Effector memory CD8-positive, alpha-beta T cell (primary cell): ENCODE measurements around the gene COX15.

Source experiments
- ATAC-seq: fragments of 150-1000 bp; cut with Tn5 transposase; replicated peaks from 2 replicates; pipeline ENCODE4 v1.10.0; 2021; ENCODE audit warnings: mild to moderate bottlenecking, moderate library complexity
- DNase-seq, 3 experiments: peaks; one replicate each; pipeline ENCODE4 v3.0.0; 2021
- H3K27ac Mint-ChIP-seq, 2 donors: one replicate each; pipeline ENCODE4 v1.8.0; 2022; ENCODE audit warnings: mild to moderate bottlenecking in 2 of 2, mixed read lengths in 2 of 2, moderate library complexity in 2 of 2
- H3K27me3 Mint-ChIP-seq, 2 donors: one replicate each; pipeline ENCODE4 v1.8.0; 2022; ENCODE audit warnings: mixed read lengths in 2 of 2
- H3K36me3 Mint-ChIP-seq: one replicate; pipeline ENCODE4 v1.8.0; 2022; ENCODE audit warnings: mild to moderate bottlenecking, moderate library complexity, mixed read lengths; ENCODE audit not compliant: insufficient read depth
- H3K4me1 Mint-ChIP-seq, 2 donors: one replicate each; pipeline ENCODE4 v1.8.0; 2022; ENCODE audit warnings: low read depth in 2 of 2, mixed read lengths in 2 of 2
- H3K4me3 Mint-ChIP-seq, 2 donors: one replicate each; pipeline ENCODE4 v1.8.0; 2022; ENCODE audit warnings: mild to moderate bottlenecking in 2 of 2, mixed read lengths in 2 of 2, moderate library complexity in 2 of 2
- H3K9me3 Mint-ChIP-seq, 2 donors: one replicate each; pipeline ENCODE4 v1.8.0; 2022; ENCODE audit warnings: mixed read lengths in 2 of 2

Gene COX15

DNA sequence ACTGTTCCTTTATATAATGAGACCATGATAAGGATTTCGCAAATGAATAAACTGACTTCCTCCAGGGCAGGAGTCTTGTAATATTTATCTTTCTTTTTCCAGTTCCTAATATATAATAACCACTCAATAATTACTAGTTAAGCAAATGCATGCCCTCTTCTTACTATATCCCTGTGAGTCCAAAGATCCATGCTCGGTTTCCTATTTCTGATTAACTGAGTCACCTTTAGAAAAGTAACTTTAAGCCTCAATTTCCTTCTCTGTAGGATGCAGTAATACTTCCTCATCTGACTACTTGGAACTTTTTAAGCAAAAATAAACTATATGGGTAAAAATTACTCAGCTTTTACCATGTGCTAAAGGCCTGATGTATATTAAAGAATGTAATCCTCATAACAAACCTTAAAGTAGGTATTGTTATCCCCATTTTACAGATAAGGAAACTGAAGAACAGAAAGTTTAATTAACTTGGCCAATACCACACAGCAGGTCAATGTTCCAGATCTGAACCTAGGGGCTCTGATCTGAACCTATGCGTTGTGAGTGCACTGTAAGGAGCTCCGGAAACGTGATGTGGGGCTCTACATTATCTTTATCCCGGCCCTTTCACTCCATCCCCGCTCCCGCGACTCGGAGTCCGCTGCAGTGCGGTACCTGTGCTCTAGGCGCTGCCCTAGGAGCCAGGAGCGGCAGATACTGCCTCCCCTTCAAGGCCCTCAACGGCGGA is 458 bp downstream of the COX15 start:
- Mint-ChIP-seq H3K4me3 (peak overlapping the region; percentile 99 to 100), H3K27ac (peak overlapping the region; percentile 99), H3K9me3 (no peaks in the 10 kb centered on the region), H3K36me3 (peaks cover 39% of the 10 kb centered on the region), H3K27me3 (no peaks in the 10 kb centered on the region), H3K4me1 (peaks cover 18 to 39% of the 10 kb centered on the region in 2 donors)
- ATAC-seq (no peak), DNase-seq (no peak)

DNA sequence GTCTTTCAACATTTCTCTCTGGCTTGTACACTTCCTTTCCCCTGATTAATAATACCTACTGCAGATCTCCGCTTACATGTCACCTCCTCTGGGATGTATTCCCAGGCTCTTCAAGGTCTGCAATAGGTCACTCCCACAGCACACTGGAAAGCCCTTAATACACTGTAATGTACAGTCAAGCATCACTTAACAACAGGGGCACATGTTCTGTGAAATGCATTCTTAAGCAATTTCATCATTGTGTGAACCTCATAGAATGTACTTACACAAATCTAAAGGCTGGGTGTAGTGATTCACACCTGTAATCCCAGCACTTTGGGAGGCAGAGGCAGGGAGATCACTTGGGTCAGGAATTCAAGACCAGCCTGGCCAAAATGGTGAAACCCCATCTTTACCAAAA is 1.9 kb downstream of the COX15 start:
- Mint-ChIP-seq H3K36me3 (peaks cover 40% of the 10 kb centered on the region), H3K4me1 (peaks cover 18 to 28% of the 10 kb centered on the region in 2 donors), H3K9me3 (no peaks in the 10 kb centered on the region), H3K27me3 (no peaks in the 10 kb centered on the region), H3K4me3 (no peak overlapping the region), H3K27ac (no peak overlapping the region)
- ATAC-seq (no peak), DNase-seq (no peak)

DNA sequence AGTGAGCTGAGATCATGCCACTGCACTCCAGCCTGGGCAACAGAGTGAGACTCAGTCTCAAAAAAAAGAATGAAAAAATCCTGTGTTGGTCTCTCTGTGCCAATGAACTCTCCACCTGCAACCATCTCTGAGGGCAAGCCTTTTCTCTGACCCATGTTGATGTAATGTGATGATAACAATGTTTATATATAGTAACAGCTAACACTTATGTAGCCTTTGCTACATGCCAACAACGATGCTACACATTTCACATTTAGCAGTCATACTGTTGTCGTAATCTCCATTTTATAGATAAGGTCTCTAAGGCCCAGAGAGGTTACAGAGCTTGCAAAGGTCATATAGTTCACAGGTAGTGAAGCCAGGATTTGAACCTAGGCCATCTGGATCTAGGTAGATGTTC is 11.5 kb downstream of the COX15 start:
- Mint-ChIP-seq H3K27me3 (no peaks in the 10 kb centered on the region), H3K4me1 (peaks cover 0 to 3% of the 10 kb centered on the region in 2 donors), H3K4me3 (no peak overlapping the region), H3K9me3 (no peaks in the 10 kb centered on the region), H3K36me3 (peaks cover 60% of the 10 kb centered on the region), H3K27ac (no peak overlapping the region)
- DNase-seq (no peak), ATAC-seq (no peak)

DNA sequence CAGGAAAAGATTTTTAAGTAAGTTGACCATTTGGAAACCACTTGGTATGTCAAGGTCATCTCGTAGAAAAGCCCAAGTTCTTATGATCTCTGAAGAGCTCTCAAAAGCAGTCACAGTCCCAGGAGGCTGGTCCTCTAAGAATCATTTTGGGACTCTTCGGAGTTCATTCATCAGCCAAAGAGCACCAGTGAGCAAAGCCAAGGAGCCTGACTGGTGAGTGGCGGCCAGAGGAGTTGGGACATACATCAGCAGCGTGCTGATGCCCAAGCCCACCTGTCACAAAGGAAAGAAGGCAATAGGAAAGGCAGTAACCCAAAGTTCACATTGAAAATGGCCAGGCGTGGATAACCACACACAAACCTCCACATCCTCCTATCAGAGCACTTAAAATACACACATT is 17.5 kb downstream of the COX15 start:
- H3K4me3 Mint-ChIP-seq: no peak overlapping the region
- H3K9me3 Mint-ChIP-seq: no peaks in the 10 kb centered on the region

DNA sequence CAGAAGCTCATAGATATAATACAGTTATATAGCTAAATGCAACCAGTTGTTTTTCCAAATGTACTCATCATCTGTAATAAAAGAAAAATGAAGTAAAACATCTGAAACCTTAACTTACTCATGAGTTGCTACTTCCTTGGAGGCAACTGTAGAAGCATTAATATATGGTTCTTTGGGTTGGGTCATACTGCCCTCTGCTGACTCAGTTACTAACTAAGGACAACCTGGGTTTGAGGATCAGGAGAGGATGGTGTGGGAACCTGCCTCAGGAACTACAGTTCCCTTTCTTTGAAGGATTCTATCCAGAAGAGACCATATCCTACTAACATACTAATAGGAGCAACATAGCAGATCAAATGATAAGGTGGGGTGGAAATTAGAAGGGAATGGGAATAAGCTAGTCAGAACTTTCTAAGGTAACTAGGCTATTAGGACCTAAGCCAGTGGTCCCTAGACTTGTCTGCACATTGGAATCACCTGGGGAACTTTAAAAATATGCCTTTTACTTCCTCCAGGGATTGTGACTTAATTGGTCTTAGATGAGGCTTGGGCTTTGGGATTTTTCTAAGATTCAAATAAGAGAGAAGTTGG is 20.7 kb downstream of the COX15 start:
- DNase-seq: peak; percentile 8 to 31 (median 15)
- H3K9me3 Mint-ChIP-seq: no peaks in the 10 kb centered on the region
- H3K27ac Mint-ChIP-seq: no peak overlapping the region
- H3K4me3 Mint-ChIP-seq: no peak overlapping the region
- peaks cover 0 to 1% of the 10 kb centered on the region in 2 donors for H3K4me1 Mint-ChIP-seq
- peak; percentile 53 for ATAC-seq
- H3K27me3 Mint-ChIP-seq: no peaks in the 10 kb centered on the region
- H3K36me3 Mint-ChIP-seq: peaks cover 31% of the 10 kb centered on the region

More for the DNA sequence above, 17.5 kb downstream of the COX15 start:
- Mint-ChIP-seq H3K27me3 (no peaks in the 10 kb centered on the region), H3K27ac (no peak overlapping the region), H3K36me3 (peaks cover 44% of the 10 kb centered on the region), H3K4me1 (peaks cover 0 to 1% of the 10 kb centered on the region in 2 donors)
- DNase-seq (no peak), ATAC-seq (no peak)

DNA sequence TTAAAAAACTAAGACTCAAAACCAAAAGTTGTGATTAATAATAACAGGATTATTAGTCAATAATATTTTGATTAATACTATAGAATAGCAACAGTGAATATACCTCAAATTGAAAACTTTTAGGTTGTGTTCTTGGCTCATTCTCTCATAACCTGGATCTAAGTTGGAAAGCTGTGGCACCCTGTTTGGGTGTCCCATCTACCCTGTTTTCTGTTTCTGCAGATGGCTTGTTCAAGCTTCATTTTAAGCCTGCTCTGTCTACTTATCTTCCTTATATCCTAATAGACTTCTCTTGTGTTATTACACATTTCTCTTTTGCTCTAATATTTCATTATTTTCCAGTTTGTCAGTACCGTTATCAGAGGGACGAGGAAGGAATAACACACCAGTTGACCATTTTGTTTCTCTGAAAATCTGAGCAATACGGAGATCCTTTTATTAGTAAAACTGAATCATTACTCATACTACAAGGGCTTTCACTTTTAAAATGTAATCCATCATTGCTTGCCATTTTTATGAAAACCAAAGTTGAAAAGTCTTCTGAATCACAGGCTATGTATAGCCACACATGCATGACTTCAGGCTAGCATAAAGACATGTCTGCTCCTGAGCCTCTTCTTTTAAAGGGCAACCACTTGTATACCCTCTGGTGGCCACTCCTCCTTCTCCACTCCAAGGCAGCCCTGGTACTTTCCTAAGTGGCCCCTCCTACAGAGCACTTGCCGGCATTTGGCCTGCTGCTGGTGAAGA is 22.3 kb downstream of the COX15 start:
- no peak for ATAC-seq
- H3K27ac Mint-ChIP-seq: peak overlapping the region; percentile 39 to 82
- DNase-seq: no peak
- peaks cover 17% of the 10 kb centered on the region for H3K36me3 Mint-ChIP-seq
- H3K9me3 Mint-ChIP-seq: no peaks in the 10 kb centered on the region
- H3K4me1 Mint-ChIP-seq: peaks cover 0 to 1% of the 10 kb centered on the region in 2 donors
- no peaks in the 10 kb centered on the region for H3K27me3 Mint-ChIP-seq
- H3K4me3 Mint-ChIP-seq: no peak overlapping the region

DNA sequence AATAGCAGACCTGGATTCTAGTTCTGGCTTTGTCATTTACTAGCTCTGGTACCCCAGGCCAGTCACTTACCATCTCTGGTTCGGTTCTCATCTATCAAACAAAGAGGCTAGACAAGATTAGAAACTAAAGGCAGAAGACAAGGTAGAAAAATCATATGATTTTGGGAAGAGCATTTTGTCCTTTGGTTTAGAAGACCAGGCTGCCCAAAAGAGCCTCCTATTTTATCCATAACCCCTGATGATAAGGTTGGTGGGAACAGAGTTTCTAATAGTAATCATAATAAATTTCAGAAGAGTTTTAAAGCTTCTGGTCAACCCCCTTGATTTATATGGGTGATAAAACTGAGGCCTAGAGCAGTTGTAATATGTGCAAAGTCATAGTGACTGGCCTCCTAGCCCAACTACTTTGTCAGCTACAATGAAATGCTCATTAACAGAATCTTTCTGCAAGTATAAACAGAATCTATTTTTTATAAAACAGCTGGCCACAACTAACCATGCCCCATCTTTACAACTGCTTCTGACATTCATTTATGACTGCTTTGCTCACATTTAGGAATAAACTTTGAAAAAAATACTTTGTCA is 23.4 kb downstream of the COX15 start:
- peaks cover 5% of the 10 kb centered on the region for H3K36me3 Mint-ChIP-seq
- no peaks in the 10 kb centered on the region for H3K27me3 Mint-ChIP-seq
- H3K27ac Mint-ChIP-seq: no peak overlapping the region
- no peak for DNase-seq
- H3K9me3 Mint-ChIP-seq: no peaks in the 10 kb centered on the region
- peaks cover 0 to 1% of the 10 kb centered on the region in 2 donors for H3K4me1 Mint-ChIP-seq
- H3K4me3 Mint-ChIP-seq: no peak overlapping the region
- ATAC-seq: no peak

DNA sequence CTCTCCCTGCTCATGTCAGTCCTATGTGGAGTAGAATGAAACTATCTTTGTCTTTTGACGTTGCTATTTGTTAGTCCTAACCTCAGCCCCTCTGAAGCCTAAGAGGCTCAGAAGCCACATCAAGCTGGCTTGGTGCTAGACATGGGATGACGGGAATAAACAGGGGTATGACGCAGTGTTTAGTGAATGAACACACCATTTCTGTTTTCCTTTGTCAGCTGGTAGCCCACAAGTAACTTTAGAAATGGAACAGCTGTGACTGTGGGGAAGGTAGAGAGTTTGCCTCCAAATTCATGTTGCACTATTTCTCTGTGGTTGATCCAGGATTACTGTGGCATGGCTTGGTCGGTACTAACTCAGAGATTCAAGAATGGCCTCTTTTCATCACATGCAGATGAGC is 31.3 kb downstream of the COX15 start:
- Mint-ChIP-seq H3K9me3 (no peaks in the 10 kb centered on the region), H3K36me3 (peaks cover 21% of the 10 kb centered on the region), H3K4me1 (no peaks in the 10 kb centered on the region), H3K4me3 (no peak overlapping the region), H3K27ac (peak overlapping the region in 1 of 2 donors; percentile 50), H3K27me3 (no peaks in the 10 kb centered on the region)
- DNase-seq: no peak
- no peak for ATAC-seq

DNA sequence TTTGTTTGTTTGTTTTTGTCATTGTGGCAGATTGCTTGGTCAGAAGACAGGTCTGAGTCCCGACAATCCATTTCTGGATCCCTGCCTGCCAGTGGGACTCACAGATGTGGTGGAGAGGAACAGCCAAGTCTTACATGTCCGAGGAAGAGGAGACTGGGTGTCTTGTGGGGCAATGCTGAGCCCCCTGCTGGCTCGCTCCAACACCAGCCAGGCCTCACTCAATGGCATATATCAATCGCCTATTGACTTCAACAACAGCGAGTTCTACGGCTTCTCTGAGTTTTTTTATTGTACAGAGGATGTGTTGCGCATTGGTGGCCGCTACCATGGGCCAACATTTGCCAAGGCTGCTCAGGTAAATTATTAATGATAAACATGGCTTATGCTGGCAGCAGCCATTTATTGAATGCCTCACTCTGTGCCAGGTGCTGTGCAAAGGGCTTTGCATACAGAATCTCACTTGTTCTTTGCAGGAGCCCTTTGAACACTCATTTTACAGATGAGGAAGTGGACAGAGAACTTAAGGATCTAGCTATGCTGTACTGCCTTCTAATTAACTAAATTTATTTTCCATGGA is 33.3 kb downstream of the COX15 start:
- Mint-ChIP-seq H3K27me3 (no peaks in the 10 kb centered on the region), H3K36me3 (peaks cover 25% of the 10 kb centered on the region), H3K9me3 (no peaks in the 10 kb centered on the region), H3K4me1 (no peaks in the 10 kb centered on the region), H3K27ac (no peak overlapping the region), H3K4me3 (no peak overlapping the region)
- DNase-seq: no peak
- no peak for ATAC-seq

DNA sequence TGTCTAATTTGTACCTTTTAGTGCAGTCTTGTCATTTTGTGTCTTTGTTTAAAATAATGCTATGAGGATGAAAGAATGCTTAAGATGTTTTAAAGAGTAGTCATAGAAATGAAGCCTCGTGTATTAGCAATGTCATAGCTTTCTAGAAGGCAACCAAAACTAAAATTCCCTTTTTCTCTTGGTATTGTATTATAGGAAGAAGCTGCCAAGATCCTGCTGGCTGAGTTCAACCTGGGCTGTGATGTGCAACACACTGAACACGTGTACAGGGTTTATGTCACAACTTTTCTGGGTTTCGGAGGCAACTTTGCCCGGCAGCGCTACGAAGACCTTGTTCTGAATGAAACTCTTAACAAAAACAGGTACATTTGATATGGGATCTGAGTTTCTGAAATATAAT is 36.2 kb downstream of the COX15 start:
- Mint-ChIP-seq H3K4me1 (no peaks in the 10 kb centered on the region), H3K27ac (no peak overlapping the region), H3K4me3 (no peak overlapping the region), H3K27me3 (no peaks in the 10 kb centered on the region), H3K9me3 (no peaks in the 10 kb centered on the region), H3K36me3 (peaks cover 22% of the 10 kb centered on the region)
- DNase-seq (no peak), ATAC-seq (no peak)

DNA sequence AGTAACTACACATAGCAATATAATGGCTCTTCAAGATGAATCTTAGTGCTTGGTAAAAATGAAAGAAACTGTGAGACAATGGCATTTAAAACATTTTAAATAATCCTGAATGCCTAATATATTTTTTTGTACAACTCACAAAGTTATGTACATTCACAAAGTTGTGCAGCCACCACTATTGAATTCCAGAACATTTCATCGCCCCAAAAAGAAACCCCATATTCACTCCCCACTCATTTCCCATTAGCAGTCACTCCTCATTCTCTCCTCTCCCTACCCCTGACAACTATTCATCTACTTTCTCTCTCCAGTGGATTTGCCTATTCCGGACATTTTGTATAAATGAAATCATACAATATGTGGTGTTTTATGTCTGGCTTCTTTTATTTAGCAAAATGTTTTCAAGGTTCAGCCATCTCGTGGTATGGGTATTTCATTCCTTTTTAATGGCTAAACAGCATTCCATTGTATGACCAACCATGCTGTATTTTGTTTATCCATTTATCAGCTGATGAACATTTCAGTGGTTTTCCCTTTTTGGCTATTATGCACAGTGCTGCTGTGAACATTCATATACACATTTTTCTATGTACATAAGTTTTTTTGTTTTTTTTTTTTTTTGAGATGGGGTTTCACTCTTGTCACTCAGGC is 37.9 kb downstream of the COX15 start:
- no peaks in the 10 kb centered on the region for H3K9me3 Mint-ChIP-seq
- no peak for DNase-seq
- peaks cover 20% of the 10 kb centered on the region for H3K36me3 Mint-ChIP-seq
- H3K27ac Mint-ChIP-seq: no peak overlapping the region
- no peaks in the 10 kb centered on the region for H3K27me3 Mint-ChIP-seq
- no peak for ATAC-seq
- H3K4me3 Mint-ChIP-seq: no peak overlapping the region
- no peaks in the 10 kb centered on the region for H3K4me1 Mint-ChIP-seq

DNA sequence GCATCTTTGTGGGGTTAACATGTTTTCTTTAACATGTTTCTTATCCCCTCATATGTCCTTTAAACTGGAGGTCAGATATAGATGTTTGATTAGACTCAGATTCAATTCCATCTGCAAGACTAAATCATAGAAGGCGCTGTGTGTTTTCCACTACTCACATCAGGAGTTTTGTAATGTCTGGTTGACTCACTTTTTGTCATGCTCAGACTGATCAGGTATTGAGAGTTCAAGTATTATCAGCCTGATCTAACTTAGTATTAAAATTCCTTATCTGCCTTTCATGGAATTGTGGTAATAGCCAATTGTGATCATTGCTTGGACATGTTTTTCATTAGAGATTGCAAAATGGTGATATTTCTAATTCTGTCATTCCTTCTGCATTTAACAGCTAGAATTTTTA is 42.5 kb downstream of the COX15 start:
- DNase-seq (no peak), ATAC-seq (no peak)
- no peaks in the 10 kb centered on the region for H3K4me1 Mint-ChIP-seq
- no peak overlapping the region for H3K27ac Mint-ChIP-seq
- H3K36me3 Mint-ChIP-seq: peaks cover 13% of the 10 kb centered on the region
- no peaks in the 10 kb centered on the region for H3K27me3 Mint-ChIP-seq
- H3K4me3 Mint-ChIP-seq: no peak overlapping the region
- H3K9me3 Mint-ChIP-seq: no peaks in the 10 kb centered on the region

DNA sequence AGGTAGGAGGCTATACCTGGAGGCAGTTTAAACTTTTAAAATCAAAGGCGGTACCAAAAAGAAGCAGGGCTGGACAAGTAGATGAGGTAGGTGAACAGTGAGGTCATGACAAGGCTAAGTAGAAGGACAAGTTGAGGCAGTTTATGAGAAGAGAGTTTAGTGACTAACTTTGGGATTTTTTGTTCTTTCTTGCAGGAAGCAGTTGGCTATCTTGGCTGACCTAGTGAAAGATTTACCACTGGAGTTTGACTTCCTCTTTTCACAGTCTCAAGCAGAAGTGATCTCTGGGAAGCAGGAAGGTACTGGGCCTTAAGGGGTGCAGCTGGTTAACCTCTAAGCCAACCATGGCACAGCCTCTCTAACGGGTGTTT is 46.3 kb downstream of the COX15 start:
- no peaks in the 10 kb centered on the region for H3K27me3 Mint-ChIP-seq
- no peak overlapping the region for H3K4me3 Mint-ChIP-seq
- DNase-seq: no peak
- no peaks in the 10 kb centered on the region for H3K4me1 Mint-ChIP-seq
- no peak for ATAC-seq
- H3K36me3 Mint-ChIP-seq: peaks cover 10% of the 10 kb centered on the region
- H3K9me3 Mint-ChIP-seq: no peaks in the 10 kb centered on the region
- H3K27ac Mint-ChIP-seq: no peak overlapping the region
